Measurements from ENCODE around the gene RALGPS1. TPM values are rescaled to one million over a fixed set of nuclear protein-coding genes. Genes with fewer than 3 reads are reported as not detected.
A peak's percentile ranks its signal among the peaks of the same experiment; 100 is the strongest.

The RALGPS1 gene
- total and polyA plus RNA-seq, 8 donors, result 5.8 to 12.7 (median 9.3) TPM

DNA sequence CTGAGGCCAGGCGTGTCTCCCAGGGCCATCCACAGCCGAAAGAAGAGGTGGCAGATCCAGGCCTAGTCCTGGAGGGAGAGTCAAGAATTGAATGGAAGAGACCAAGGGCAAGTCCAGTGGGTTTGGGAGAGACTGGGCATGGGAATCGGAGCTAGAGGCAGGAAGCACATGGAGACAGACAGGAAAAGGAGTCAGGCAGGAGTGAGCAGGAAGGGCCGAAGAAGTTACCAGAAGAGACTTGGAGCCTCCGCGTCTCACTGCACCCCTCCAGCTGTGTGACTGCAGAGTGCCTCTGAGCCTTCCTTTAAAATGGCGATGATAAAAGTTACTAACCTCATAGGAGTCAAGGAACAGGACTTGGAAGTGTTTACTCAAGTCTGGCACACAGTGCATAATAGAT lies 272.2 kb downstream of the RALGPS1 start:
- H3K36me3 ChIP-seq, result no peaks in the 10 kb centered on the region
- FAIRE-seq (no peak), DNase-seq (no peak), ATAC-seq (peak in 2 of 4 donors; percentile 14 to 20)
- no peaks in the 10 kb centered on the region for H3K9me3 ChIP-seq
- intact Hi-C loops (cut with DNase I), result no loop called here
- TF ChIP-seq, protein P1, sequence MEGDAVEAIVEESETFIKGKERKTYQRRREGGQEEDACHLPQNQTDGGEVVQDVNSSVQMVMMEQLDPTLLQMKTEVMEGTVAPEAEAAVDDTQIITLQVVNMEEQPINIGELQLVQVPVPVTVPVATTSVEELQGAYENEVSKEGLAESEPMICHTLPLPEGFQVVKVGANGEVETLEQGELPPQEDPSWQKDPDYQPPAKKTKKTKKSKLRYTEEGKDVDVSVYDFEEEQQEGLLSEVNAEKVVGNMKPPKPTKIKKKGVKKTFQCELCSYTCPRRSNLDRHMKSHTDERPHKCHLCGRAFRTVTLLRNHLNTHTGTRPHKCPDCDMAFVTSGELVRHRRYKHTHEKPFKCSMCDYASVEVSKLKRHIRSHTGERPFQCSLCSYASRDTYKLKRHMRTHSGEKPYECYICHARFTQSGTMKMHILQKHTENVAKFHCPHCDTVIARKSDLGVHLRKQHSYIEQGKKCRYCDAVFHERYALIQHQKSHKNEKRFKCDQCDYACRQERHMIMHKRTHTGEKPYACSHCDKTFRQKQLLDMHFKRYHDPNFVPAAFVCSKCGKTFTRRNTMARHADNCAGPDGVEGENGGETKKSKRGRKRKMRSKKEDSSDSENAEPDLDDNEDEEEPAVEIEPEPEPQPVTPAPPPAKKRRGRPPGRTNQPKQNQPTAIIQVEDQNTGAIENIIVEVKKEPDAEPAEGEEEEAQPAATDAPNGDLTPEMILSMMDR (IDR thresholded peaks at IDR 0.05), result no peak
- WGBS, 2 donors, result 89 to 90% methylated on average over 7 of the region's 7 CpGs
- no peaks in the 10 kb centered on the region for H3K27me3 ChIP-seq
- no peak overlapping the region for H3K4me3 ChIP-seq
- H3K4me1 ChIP-seq, result no peaks in the 10 kb centered on the region
- peak overlapping the region in 3 of 4 donors; percentile 10 to 55 (median 19) for H3K27ac ChIP-seq

DNA sequence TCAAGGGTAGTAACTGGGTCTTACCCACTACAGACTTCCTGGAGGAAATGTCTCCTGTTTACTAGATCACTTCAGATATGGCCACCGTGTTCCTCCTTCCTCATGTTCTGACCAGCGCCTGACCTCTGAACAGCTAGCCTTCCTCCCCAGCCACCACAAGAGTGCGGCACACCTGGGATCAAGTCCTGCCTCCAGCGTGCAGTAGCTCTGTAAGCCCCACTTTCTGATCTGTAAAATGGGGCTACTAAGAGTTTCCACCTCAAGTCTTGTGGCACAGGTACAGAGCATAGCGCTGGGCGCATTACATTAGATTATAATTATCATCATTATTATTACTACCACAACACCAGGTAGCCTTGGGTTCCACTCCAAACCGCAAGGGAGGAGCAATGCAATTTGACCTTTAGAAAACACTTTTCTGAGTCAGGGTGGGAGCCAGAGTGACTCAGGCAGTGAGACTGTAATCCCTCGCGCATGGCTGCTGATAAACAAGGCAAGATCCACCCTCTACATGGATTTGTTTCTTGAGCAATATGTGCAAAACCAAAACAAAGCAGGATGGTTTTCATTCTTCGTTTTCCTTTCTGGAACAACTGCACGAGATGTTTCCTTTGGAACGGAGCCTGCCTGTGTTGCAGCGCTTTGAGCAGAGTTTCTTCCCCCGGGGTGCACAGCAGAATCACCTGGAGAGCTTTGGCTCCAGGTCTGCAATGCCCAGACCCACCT lies 272.8 kb downstream of the RALGPS1 start:
- Histone ChIP-seq H3K27ac (peak overlapping the region in 3 of 4 donors; percentile 10 to 29 (median 19)), H3K9me3 (no peaks in the 10 kb centered on the region), H3K4me3 (no peak overlapping the region), H3K36me3 (no peaks in the 10 kb centered on the region), H3K27me3 (no peaks in the 10 kb centered on the region), H3K4me1 (no peaks in the 10 kb centered on the region)
- intact Hi-C loops (cut with DNase I), result no loop called here
- no peak for DNase-seq
- FAIRE-seq, result no peak
- ATAC-seq, result peak in 3 of 4 donors; percentile 62 to 77 (median 71)
- 81 to 86% methylated on average over 14 of the region's 14 CpGs for WGBS, 2 donors
- TF ChIP-seq, protein P1 (IDR thresholded peaks at IDR 0.05), result no peak

DNA sequence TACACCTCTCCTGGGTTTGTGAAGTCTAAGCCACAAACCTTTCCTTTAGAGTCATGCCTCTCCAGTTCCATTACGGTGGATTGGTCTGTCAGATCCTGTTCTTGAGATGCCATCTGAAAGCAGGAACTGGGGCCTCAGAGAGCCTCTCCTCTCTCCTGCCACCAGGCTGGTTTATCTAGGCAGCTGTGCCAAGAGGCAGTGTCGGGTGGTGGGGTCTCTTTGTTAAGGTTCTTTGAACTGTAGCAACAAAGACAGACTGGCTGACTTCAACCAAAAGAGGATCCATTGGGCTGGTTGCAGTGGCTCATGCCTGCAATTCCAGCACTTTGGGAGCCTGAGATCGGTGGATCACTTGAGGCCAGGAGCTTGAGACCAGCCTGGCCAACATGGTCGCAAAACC lies 273.8 kb downstream of the RALGPS1 start:
- Histone ChIP-seq H3K27ac (no peak overlapping the region), H3K4me1 (no peaks in the 10 kb centered on the region), H3K9me3 (no peaks in the 10 kb centered on the region), H3K36me3 (no peaks in the 10 kb centered on the region), H3K27me3 (no peaks in the 10 kb centered on the region), H3K4me3 (no peak overlapping the region)
- 94 to 98% methylated on average over 4 of the region's 4 CpGs for WGBS, 2 donors
- TF ChIP-seq, protein P1 (IDR thresholded peaks at IDR 0.05), result no peak
- FAIRE-seq (no peak), ATAC-seq (no peak), DNase-seq (no peak)
- intact Hi-C loops (cut with DNase I), result no loop called here

DNA sequence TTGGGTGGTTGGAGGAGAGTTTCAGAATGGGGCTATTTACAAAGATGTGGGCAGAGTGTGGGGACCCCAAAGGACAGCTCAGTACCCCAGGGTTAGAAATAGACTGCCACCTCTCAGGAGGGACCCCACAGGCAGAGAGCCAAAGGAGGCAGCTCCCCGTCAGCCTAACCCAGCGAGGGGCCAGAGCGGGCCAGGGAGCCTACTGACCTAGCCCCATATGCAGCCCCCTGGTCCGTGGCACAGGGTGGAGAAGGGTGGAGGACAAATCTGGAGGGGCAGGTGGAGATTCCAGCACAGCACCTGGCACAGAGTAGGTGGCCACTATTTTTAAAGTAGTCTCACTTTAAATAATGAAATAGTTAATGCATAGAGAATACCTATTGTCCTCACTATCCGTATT lies 275.0 kb downstream of the RALGPS1 start:
- DNase-seq (peak in 1 of 6 donors; percentile 60), FAIRE-seq (no peak), ATAC-seq (no peak)
- Histone ChIP-seq H3K36me3 (no peaks in the 10 kb centered on the region), H3K4me3 (no peak overlapping the region), H3K27me3 (no peaks in the 10 kb centered on the region), H3K4me1 (no peaks in the 10 kb centered on the region), H3K27ac (no peak overlapping the region), H3K9me3 (no peaks in the 10 kb centered on the region)
- TF ChIP-seq, protein P1 (IDR thresholded peaks at IDR 0.05), result no peak
- WGBS, 2 donors, result 74 to 75% methylated on average over 5 of the region's 5 CpGs
- intact Hi-C loops (cut with DNase I), result loop anchor here in 1 of 3 donors (10.0 kb wide), 1 partner anchor 245 kb away; no protein-coding TSS in a partner anchor

DNA sequence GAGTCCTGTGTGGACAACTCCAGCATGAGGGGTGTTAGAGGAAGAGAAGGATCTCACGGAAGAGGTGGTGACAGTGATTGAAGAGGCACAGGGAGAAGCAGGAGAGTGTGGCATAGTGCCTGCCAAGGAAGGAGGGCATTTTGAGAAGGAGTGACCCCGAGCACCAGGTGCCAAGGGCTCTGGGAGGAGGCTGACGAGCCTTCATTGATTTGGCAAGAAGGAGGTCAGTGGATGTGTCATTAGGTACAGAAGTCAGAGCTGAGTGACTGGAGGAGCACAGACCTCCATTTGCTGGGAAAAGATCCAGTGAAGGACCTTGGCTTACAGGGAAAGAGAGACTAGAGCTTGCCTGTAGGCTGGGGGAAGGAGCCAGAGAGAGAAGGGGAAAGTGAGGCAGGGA lies 278.2 kb downstream of the RALGPS1 start:
- 88 to 92% methylated on average over 3 of the region's 3 CpGs for WGBS, 2 donors
- Histone ChIP-seq H3K4me1 (no peaks in the 10 kb centered on the region), H3K4me3 (no peak overlapping the region), H3K27ac (no peak overlapping the region), H3K27me3 (no peaks in the 10 kb centered on the region), H3K36me3 (no peaks in the 10 kb centered on the region), H3K9me3 (no peaks in the 10 kb centered on the region)
- intact Hi-C loops (cut with DNase I), result loop anchor here in 1 of 3 donors (10.0 kb wide), 1 partner anchor 248 kb away; no protein-coding TSS in a partner anchor
- FAIRE-seq, result no peak
- DNase-seq, result no peak
- no peak for ATAC-seq
- TF ChIP-seq, protein P1 (IDR thresholded peaks at IDR 0.05), result no peak
